ENCODE measurements around the gene BMAL1. TPM values are rescaled to one million over a fixed set of nuclear protein-coding genes. Genes with fewer than 3 reads are reported as not detected.

BMAL1 gene
- polyA plus RNA-seq, 1 donor (not counting 4 experiments of a cell fraction or from before 2014, with no cell fraction given) = 27.5 TPM

- dilution Hi-C loops (cut with MboI; ENCODE audit: extremely low pct_ligation_motif_present, low sequenced_read_pairs) = no loop called here
- Histone ChIP-seq H3K9me1 (ENCODE audit: control insufficient read depth, extremely low read depth, insufficient read depth, low read length) (peaks cover 13% of the 10 kb centered on the region), H3K4me1 (ENCODE audit: control insufficient read depth, extremely low read depth, insufficient read depth, low read length) (peaks cover 43% of the 10 kb centered on the region), H3K79me2 (ENCODE audit: control insufficient read depth, insufficient read depth, low read length) (peaks cover 14% of the 10 kb centered on the region), H4K20me1 (ENCODE audit: control insufficient read depth, extremely low read depth, insufficient read depth, low read length) (no peaks in the 10 kb centered on the region), H3K36me3 (ENCODE audit: control insufficient read depth in 2 of 2, extremely low read depth in 1 of 2, insufficient read depth in 2 of 2, low read length in 2 of 2) (peaks cover 0 to 9% of the 10 kb centered on the region in 2 experiments), H3K27ac (ENCODE audit: control insufficient read depth, insufficient read depth, low read length) (peak overlapping the region; percentile 78), H3K9me3 (ENCODE audit: control insufficient read depth, low read depth, low read length) (no peaks in the 10 kb centered on the region), H2AFZ (ENCODE audit: control insufficient read depth, low read length) (peak overlapping the region; percentile 32), H3K4me3 (ENCODE audit: control insufficient read depth in 2 of 3, extremely low read depth in 1 of 3, insufficient read depth in 2 of 3, low read depth in 1 of 3, low read length in 3 of 3) (peak overlapping the region in 2 of 3 experiments; percentile 34 to 44), H3K9ac (ENCODE audit: control insufficient read depth, extremely low read depth, insufficient read depth, low read length) (peak overlapping the region; percentile 65), H3K27me3 (ENCODE audit: control insufficient read depth, extremely low read depth, insufficient read depth, low read length) (no peaks in the 10 kb centered on the region), H3K4me2 (ENCODE audit: control insufficient read depth, extremely low read depth, insufficient read depth, low read depth, low read length) (peak overlapping the region; percentile 71)
- DNase-seq (ENCODE audit: low read depth, low spot score) = no peak
- peak; percentile 41 for FAIRE-seq
- TF ChIP-seq, protein P1, sequence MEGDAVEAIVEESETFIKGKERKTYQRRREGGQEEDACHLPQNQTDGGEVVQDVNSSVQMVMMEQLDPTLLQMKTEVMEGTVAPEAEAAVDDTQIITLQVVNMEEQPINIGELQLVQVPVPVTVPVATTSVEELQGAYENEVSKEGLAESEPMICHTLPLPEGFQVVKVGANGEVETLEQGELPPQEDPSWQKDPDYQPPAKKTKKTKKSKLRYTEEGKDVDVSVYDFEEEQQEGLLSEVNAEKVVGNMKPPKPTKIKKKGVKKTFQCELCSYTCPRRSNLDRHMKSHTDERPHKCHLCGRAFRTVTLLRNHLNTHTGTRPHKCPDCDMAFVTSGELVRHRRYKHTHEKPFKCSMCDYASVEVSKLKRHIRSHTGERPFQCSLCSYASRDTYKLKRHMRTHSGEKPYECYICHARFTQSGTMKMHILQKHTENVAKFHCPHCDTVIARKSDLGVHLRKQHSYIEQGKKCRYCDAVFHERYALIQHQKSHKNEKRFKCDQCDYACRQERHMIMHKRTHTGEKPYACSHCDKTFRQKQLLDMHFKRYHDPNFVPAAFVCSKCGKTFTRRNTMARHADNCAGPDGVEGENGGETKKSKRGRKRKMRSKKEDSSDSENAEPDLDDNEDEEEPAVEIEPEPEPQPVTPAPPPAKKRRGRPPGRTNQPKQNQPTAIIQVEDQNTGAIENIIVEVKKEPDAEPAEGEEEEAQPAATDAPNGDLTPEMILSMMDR (optimal IDR thresholded peaks at IDR 0.05 in 1 of 3, IDR thresholded peaks at IDR 0.05 in 1 of 3, conservative IDR thresholded peaks at IDR 0.05 in 1 of 3; ENCODE audit: extremely low read depth in 1 of 3, insufficient read depth in 2 of 3, low read length in 3 of 3) = no peak
- TF ChIP-seq EZH2 (IDR thresholded peaks at IDR 0.05; ENCODE audit: low read length) = no peak
Observed at GRCh38 chr11:13338427-13339069, 61.0 kb downstream of the BMAL1 start.

DNA sequence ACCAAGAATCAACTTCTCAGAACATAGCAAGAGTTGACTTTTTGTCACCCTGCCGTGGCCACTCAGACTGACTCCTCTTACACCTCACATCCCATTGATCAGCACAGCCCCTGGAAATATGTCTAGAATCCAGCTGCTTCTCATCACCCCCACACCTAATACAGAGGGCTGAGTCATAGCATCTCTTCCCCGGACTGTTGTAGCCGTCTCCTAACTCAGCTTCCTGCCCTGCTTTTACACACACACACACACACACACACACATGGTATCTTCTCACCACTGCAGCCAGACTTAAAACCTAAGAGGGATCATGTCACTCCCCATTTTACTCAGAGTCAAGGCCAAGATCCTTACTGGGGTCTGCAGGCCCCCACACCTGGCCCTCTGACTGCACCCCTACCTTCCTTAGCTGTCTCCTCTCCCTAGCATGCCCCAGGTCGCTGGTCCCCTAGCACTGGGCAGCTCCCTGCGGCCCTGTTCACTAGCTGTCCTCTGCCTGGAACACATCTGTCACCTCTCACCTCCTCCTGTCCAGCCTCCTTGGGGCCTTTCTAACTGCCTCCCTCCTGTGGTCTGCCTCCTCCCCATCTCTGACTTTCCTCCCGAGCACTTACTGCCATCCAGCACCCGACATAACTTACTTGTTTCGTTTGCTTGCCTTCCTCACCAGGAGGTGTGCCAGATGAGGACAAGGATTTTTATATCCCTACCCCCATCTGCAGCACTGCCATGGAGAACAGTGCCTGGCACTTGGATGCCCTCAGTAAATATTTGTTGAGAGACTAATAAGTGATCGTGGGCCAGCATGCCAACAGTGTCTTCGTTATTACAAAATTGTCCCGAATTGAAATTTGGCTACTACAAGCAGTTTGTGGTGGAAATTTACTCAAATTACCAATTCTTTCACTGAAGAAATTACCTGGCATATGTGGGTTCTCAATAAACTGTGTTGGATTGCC is 61.9 kb downstream of the BMAL1 start:
- Histone ChIP-seq H3K79me2 (ENCODE audit: control insufficient read depth, insufficient read depth, low read length) (peaks cover 14% of the 10 kb centered on the region), H3K36me3 (ENCODE audit: control insufficient read depth in 2 of 2, extremely low read depth in 1 of 2, insufficient read depth in 2 of 2, low read length in 2 of 2) (peaks cover 0 to 13% of the 10 kb centered on the region in 2 experiments), H3K27me3 (ENCODE audit: control insufficient read depth, extremely low read depth, insufficient read depth, low read length) (no peaks in the 10 kb centered on the region), H4K20me1 (ENCODE audit: control insufficient read depth, extremely low read depth, insufficient read depth, low read length) (peaks cover 2% of the 10 kb centered on the region), H3K9me1 (ENCODE audit: control insufficient read depth, extremely low read depth, insufficient read depth, low read length) (peaks cover 8% of the 10 kb centered on the region), H2AFZ (ENCODE audit: control insufficient read depth, low read length) (no peak overlapping the region), H3K27ac (ENCODE audit: control insufficient read depth, insufficient read depth, low read length) (peak overlapping the region; percentile 78), H3K4me1 (ENCODE audit: control insufficient read depth, extremely low read depth, insufficient read depth, low read length) (peaks cover 34% of the 10 kb centered on the region), H3K4me3 (ENCODE audit: control insufficient read depth in 2 of 3, extremely low read depth in 1 of 3, insufficient read depth in 2 of 3, low read depth in 1 of 3, low read length in 3 of 3) (peak overlapping the region in 1 of 3 experiments; percentile 34), H3K4me2 (ENCODE audit: control insufficient read depth, extremely low read depth, insufficient read depth, low read depth, low read length) (peak overlapping the region; percentile 71), H3K9me3 (ENCODE audit: control insufficient read depth, low read depth, low read length) (no peaks in the 10 kb centered on the region), H3K9ac (ENCODE audit: control insufficient read depth, extremely low read depth, insufficient read depth, low read length) (peak overlapping the region; percentile 65)
- dilution Hi-C loops (cut with MboI; ENCODE audit: extremely low pct_ligation_motif_present, low sequenced_read_pairs) = no loop called here
- FAIRE-seq (peak; percentile 80), DNase-seq (ENCODE audit: low read depth, low spot score) (peak; percentile 66)
- TF ChIP-seq, protein P1 (optimal IDR thresholded peaks at IDR 0.05 in 1 of 3, IDR thresholded peaks at IDR 0.05 in 1 of 3, conservative IDR thresholded peaks at IDR 0.05 in 1 of 3; ENCODE audit: extremely low read depth in 1 of 3, insufficient read depth in 2 of 3, low read length in 3 of 3) = no peak
- no peak for TF ChIP-seq EZH2 (IDR thresholded peaks at IDR 0.05; ENCODE audit: low read length)

Measured in keratinocyte (primary cell).